ENCODE measurements around the gene MAB21L4.

GRCh38 chr2:240906141-240906910 is 10.4 kb upstream of the MAB21L4 start, which contains the start of gene CROCC2:
- TF ChIP-seq CTCF (IDR thresholded peaks at IDR 0.05; ENCODE audit: low read depth, low read length, poor library complexity, severe bottlenecking) = no peak
- no peak for TF ChIP-seq EZH2phosphoT487 (IDR thresholded peaks at IDR 0.05; ENCODE audit: borderline replicate concordance, low read length)

Measured in DOHH2 (cell line).